Fibroblast of peridontal ligament (primary cell): ENCODE results near the gene MAGEL2.

Experiments used
- DNase-seq: peaks from one replicate; pipeline ENCODE4 v3.0.0-alpha.2; 2010; ENCODE audit errors: extremely low read depth

Gene MAGEL2

DNA sequence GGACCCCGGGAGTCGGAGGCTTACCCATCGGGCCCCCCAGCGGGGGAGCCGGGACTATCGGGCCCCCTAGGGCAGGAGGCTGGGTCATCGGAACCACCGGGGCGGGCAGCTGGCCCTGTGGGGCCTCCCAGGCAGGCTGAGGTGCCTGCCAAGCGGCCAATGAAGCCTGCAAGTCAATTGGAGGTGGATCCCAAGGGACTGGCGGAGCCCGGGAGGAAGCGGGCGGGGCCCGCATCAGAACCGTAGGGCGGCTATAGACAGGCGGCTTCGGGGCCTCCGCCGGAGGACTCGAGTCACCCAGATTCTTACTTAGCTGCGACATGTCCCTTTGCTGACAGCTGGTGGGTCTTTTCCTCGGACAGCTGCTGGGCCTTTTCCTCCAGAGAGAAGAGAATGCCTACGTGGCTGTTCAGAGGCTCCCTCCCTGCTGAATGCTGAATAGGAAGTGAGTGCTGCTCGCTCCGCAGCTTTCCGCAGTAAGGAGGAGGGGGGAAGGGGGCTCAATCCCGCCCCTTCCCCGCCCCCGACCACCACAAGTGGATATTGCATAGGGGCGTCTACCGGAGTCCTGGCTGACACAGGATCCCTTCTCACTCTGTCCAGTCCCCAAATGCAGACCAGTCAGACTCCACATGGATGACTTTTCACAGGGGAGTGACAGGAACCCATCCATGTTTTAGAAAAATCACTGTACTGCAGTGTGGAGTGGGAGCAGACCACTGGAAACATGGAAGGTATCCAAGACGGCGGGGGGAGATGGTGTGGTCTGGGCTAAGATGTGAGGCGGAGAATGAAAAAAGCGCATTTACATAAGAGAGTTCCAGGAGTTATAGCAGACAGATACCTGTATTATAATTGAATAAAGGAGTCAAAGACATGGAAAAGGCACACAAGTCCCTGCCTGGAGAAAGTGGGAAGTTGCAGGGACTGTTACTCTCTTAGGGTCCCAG lies at the start of gene MAGEL2:
TSS of gene MAGEL2 (minus strand) at position 447 of the 950 bp plus-strand sequence. CDS start at position 322, 125 bp downstream.
- DNase-seq, result no peak

DNA sequence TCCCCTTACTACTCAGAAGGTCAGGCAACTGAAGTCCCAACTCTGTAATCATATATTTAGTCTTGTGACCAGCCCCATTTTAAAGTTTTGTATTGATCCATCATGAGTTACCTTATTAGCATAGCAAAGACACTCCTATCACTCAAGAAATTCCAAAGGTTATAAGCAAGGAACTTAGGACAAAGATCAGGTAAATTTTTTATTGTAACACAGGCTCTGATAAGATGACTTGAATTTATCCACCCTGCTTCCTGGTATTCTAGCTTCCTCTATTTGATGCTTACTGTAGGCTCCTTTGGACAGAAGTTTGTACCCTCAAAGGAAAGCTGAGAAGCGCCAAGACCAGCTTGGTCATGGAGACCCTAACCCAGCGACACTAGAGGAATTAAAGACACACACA lies 47.6 kb upstream of the MAGEL2 start:
- no peak for DNase-seq

DNA sequence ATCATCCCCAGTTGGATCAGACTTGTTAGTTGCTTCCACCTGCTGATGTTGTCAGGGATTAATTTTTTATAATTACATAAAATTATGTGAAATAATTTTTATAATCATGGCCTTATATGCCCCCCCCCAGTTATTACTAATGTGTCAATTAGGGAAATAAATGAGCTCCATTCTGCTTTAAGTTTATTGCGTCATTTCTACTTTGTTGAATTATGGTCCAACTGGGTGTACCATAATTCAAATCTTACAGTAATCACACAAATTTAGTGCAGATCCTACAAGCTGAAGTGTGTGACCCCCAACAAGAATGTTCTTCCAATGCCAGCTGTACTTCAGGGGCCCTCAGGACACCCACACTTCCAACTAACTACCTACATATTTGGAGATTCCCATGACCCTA lies 46.9 kb upstream of the MAGEL2 start:
- no peak for DNase-seq

DNA sequence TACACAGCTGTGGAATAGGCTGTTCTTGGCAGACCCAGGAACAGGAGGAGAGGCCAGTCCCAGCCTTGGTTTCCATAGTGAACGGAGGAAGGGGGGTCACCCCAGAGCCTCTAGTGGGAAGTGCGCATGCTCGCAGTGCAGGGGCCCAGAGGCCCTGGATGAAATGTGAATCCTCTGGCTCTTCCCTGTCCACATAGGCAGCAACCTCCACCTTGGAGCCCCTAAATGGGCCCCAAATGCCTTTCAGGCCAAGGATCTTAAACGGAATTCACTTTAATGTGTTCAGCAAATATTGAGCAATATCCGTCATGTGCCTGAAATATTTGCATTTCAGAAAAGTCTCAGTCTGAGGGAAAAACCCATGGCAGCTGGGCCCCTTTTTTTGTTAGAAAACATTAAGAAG lies 42.8 kb upstream of the MAGEL2 start:
- DNase-seq, result peak; percentile 2

DNA sequence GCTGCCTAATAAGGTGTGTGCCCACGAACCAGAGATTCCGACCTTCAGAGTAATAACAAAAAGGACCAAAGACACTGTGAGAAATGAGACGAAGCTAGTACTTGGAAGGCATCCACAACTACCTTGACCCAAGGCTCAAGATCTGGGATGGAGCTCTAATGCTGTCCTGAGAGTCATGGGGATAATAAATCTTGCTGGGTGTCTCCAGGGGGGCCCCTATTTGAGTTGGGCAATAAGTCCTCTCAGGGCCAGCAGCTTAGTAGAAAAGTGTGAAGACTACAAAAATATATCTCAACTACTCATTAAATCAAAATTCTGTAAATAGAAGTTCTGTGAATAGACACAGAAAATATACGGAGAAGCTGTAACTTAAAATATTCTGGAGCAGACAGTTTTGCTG lies 42.3 kb upstream of the MAGEL2 start:
- no peak for DNase-seq

DNA sequence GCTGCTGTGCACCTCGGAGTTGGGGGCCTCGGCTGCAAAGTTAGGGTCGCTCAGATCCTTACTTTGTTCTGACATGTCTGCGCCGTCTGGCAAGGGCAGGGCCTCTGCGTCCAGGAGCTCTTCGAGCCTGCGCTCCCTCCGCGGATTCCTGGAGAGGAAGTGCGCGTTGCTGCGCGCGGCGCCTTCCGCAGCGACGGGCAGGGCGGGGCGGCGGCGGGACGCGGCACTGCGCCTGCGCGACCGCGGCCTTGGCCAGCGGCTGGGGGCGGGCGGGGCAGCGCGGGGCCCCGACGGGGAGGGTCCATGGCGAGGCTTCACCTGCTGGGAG lies 39.4 kb upstream of the MAGEL2 start, which contains the start of gene NDN:
TSS of gene NDN (minus strand) at position 163 of the 328 bp plus-strand sequence. CDS start at position 75, 88 bp downstream.
- DNase-seq, result no peak

DNA sequence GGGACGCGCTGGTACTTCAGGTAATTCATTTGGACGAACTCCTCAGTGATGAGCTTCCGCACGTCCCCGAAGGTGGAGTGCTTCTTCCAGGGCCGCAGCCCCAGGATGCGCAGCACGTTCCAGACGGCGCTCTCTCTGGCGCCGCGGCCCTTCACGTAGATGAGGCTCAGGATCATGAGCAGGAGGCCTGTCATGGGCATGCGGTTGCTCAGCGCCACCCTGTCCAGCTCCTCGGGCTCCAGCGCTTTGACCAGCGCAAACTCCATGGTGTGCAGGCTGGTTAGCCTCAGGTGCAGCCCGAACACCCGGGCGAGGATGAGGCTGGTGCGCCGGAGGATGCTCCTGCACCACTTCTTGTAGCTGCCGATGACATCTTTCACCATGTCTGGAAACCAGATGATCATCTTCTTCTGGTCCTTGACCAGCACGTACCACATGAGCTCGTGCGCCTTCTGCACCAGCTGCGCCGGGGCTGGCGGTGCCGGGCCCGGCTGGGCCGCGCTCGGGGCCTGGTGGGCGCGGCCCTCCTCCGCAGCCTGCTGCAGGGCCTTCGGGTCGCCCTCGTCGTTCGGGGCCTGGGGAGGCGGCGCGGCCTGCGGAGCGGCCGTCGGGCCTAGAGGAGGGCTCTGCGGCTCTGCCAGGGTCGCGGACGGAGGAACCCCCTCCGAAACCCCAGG lies 38.9 kb upstream of the MAGEL2 start:
- DNase-seq, result no peak

DNA sequence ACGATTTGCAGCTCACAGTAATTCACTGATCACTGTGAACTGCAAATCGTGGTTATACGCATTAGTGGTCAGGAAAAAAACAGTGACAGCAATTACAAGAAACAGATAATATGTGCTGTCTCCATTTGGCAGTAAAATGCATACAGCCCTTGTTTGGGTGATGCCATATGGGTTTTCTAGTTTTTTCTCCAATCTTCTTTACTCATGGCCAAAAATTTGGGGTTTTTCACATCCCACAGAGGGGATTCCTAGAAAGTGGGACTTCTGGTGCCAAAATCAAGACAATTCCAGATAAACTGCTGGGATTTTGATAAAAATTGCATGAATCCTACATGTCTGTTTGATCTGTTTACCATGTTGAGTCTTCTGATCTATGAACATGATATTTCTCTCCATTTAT lies 23.8 kb upstream of the MAGEL2 start:
- no peak for DNase-seq

DNA sequence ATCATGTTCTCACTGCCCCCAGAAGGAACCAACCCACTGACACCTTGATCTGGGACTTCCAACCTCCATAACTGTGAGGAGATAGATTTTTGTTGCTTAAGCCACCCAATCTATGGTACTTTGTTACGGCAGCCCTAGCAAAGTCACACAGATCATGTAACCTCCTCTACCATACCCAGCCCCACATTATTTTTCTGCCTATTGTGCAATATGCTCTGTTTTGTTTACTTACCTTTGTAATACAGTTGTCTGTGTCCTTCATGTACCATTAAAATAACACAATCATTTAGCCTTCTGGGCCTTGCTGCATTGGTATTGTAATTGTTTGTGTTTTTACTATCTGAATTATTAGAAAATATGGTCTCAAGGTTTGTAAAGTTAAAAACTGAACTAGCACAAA lies 23.3 kb upstream of the MAGEL2 start:
- no peak for DNase-seq

DNA sequence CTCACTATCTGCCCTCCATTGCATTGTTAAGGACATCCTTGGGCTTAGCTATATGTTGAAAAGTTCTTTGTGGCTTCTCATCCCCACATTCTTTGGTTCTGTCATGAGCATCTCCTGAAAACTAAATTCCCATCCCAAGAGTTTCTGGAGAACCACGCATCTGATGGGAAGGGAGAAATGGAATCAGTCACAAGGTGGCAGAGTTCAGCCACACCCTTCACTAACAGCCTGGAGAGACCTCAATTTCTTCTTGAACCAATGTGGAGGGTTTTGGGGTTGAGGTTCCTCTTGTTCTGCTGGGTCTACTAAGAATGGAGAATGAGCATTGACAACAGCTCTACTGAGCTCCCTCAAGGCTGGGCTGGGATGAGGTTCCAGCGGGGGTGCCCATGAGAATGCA lies 15.6 kb upstream of the MAGEL2 start:
- no peak for DNase-seq

DNA sequence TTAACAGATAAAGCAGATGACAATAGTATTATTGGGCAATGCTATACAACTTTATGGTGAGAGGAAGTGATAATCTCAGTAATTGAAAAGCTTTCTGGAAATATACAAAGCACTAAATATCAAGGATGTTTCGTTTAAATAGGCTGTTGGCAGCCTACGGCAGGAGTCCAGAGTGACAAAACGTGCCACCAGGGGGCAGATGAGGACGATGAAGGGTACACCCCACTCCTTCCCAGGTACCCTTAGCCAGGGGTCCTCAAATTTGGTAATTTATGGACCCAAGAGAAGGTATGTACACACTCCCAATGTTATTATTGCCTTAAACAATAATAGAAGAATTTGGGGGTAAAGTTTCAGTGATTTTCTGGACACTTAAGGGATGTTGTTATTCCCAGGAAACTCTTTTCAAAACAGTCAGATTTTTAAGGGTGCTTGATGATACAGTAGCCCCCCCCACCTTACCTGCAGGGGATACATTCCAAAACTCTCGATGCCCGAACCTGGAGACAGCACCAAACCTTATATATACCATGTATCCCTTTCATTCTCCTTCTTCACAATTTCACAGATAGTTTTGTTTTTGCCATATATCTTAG lies 1.4 kb upstream of the MAGEL2 start:
- DNase-seq, result no peak

DNA sequence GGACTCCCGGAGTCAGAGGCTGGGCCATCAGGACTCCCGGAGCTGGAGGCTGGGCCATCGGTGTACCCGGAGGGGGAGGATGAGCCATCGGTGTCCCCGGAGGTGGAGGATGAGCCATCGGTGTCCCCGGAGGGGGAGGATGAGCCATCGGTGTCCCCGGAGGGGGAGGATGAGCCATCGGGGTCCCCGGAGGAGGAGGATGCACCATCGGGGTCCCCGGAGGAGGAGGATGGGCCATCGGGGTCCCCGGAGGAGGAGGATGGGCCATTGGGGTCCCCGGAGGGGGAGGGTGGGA lies 719 bp downstream of the MAGEL2 start:
- no peak for DNase-seq

DNA sequence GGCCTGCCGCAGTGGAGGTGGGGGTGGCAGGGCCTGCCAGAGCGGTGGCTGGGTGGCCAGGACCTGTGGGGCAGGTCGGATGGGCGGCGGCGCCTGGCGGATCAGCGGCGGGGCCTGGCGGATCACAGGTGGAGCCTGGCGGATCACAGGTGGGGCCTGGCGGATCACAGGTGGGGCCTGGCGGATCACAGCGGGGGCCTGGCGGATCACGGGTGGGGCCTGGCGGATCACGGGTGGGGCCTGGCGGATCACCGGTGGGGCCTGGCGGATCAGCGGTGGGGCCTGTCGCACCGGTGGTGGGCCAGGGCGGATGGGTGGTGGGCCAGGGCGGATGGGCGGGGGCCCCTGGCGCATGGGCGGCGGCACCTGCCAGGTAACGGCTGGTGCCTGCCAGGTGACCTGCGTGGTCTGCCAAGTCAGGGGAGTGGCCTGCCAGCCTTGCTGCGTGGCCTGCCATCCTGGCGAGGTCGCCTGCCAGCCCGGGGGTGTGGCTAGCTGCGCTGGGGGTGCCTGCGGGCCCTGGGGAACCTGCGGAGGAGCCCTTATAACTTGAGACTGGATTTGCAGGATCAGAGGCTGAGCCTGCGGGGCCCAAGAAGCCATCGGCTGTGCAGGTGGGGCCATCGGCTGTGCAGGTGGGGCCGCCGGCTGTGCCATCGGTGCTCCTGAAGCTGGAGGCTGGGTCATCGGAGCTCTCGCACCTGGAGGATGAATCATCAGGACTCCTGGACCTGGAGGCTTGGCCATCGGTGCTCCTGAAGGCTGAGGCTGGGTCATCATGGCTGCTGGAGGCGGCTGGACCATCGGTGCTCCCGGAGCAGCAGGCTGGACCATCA lies 1.3 kb downstream of the MAGEL2 start:
- no peak for DNase-seq

DNA sequence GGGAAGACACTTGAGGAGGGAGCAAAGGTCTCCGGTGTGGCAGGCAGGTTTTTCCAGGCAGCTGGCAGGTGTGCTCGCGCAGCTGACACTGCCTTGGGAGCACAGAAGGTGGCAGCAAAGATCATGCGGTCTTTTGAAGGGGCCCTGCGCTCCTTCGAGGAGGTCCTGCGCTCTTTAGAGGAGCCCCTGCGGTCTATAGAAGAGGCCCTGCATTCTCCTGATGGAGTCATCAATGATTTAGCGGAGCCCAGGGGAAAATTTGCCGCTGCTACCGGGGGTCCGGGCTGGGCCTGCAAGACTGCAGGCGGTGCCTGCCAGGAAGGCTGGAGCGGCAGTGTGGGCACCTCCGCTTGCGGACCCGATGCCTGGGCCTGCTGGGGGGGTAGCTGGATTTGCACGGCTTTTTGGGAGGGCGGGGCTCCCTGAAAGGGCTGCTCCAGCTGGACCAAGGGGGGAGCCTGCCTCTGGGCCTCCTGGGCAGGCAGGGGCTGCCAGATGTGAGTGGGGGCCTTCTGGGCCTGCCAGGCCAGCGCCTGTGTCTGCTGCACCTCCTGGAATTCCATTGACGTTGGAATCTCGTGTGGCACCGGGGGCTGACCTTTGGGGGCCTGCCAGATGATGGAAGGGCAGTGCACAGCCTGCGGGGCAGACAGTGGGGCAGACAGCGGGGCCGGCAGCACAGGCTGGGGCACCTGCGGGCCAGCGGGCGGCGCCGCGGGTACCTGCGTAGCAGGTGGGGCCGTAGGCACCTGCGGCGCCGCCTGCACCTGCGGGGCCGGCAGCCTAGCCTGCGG lies 2.1 kb downstream of the MAGEL2 start:
- no peak for DNase-seq

DNA sequence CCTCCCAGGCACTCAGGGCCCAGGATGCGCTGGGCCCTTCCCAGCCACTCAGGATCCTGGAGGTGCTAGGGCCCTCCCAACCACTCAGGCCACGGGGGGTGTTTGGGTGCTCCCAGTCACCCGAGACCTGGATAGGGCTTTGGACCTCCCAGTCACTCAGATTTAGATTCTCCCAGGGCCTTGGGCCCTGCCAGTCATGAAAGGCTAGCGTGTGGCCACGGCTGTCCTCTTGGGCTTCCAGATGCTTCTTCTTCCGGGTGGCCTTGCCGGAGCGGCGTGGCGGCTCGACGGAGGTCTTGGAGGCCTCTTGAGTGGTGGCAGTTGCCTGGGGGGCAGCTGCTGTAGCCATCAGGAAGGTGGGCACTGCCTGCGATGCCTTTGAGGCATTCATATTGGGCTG lies 2.8 kb downstream of the MAGEL2 start:
- no peak for DNase-seq

DNA sequence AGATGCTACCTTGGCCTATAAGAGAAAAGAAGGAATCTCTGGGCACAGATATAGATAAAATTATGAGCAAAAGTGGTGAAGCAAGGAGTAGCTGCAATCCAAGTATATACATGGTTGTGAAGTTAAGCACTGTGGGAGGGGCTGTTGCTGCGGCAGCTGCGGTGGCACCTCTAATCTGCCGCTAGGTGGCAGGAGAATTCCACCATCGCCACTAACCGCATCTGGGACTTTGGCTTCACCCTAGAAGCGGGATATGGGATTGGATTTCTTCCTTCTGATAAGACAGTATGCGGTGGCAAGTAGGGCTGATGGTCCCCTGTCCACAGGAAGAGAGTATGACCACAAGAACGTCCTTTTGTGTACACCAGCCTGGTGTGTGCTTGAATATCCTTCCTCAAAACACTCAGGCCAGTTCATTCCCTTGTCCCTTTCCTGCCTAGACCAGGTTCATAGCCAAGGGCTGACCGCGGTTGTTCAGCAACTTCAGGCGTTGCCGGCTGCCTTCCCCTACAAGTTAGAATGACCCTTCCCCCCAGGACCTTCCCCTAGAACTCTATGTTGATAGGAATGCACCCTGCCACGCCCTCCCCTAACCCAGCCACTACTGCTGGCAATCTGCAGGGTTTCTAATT lies 5.1 kb downstream of the MAGEL2 start:
- DNase-seq, result peak; percentile 2

DNA sequence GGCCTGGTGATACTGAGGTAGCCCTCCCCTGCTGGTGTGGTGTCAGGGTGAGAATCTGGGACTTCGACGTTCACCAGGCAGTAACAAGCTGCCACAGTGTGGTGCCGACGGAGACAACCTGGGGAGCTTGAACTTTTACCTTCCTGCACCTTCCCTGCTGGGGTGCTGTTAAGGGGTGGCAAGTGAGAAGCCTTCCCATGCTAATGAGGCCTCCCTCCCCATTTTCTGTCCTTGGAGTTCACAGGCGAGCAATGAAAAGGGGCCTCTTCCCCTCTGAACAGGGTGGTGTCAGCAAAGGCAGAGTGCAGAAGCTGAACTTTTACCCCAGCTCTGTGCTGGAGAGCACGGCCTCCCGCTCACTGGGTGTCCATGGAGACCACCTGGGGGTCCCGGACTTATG lies 13.5 kb downstream of the MAGEL2 start:
- DNase-seq, result no peak

DNA sequence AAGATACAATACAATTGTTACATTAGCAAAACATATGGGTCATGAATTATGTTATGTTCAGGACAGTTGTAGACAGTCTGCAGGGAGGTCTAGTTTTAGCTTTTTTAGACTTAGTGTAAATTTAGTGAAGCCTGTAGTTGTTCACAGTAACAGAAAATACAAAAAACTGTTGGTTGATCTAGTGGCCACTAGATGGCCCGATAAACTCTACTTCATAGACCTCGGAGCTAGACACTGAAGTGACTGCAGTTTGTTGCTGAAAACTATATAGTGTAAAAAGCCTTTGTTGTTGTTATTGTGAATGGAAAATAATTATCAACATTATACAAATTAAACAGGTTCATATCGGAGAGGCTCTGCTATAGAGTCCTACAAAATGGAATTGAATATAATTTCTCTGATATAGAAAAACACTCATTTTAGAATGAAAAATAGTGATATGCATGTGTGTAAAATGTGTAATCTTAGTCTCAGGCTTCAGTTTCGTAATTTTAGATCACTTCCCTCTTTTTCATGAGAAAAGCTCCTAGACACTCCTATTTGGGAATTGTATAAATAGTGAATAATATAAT lies 18.3 kb downstream of the MAGEL2 start:
- DNase-seq, result no peak

DNA sequence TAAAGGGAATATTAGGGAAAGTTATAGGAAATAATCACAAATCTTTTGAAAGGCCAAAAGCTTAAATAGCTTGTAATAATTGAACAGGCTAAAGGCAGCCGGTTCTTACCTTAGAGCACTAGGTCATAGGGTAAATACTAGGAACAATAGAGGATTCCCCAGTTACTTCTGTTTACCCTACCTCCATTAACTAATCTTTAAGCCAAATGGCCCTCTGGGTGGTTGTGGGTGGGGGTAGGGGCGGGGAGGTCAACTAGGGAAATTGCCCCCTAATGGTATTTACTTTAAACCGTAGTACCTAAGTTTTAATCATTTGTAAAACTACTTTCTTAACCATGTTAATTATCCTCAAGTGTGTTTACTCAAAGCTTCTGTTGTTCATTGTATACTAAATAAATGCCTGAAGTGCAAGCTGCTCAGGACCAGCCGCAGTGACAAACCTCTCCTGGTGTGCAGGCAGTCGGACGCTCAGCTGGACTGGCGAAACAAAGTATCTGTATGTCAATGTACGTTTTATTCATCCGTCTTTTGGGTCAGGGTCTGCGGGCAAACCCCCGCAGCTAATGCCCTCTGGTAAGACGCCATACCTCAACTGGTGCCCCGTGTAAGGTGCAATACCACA lies 18.9 kb downstream of the MAGEL2 start:
- DNase-seq, result no peak

DNA sequence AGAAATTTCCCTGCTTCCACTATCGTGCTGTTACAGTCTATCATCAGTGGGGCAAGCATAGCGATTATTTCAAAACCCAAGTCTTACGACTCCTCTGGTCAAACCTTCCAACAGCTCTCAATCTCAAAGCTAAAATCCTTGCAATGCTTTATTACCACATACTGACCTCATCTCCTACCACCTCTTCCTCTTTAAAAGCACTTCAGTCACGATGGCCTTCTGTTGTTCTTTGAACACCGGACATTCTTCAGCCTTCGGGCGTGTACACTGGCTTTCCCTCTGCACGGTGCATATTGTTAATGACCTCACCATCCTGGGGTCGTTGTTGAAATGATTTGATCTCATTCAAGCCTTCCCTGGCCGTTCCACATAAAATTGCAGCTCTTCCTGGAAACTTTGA lies 31.1 kb downstream of the MAGEL2 start:
- no peak for DNase-seq
